ENCODE data around the gene VRK1.

DNA sequence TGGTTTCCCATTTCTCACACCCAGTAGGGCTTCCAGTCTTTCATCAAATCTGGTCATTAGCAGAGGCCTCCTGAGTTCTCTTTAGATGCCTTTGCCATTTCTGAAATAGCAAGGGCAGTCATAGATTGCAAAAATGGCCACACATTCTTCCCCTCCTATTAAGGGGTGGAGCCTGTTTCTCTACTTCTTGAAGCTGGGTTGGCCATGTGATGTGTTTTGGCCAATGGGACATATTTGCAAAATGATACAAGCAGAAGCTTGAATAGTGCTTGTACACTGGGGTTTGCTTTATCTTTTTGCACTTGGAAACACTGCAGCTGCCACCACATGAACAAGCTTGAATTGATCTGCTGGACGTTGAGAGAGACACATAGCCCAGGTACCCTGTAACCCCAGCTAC is 109.3 kb downstream of the VRK1 start:
- TF ChIP-seq, protein P1, sequence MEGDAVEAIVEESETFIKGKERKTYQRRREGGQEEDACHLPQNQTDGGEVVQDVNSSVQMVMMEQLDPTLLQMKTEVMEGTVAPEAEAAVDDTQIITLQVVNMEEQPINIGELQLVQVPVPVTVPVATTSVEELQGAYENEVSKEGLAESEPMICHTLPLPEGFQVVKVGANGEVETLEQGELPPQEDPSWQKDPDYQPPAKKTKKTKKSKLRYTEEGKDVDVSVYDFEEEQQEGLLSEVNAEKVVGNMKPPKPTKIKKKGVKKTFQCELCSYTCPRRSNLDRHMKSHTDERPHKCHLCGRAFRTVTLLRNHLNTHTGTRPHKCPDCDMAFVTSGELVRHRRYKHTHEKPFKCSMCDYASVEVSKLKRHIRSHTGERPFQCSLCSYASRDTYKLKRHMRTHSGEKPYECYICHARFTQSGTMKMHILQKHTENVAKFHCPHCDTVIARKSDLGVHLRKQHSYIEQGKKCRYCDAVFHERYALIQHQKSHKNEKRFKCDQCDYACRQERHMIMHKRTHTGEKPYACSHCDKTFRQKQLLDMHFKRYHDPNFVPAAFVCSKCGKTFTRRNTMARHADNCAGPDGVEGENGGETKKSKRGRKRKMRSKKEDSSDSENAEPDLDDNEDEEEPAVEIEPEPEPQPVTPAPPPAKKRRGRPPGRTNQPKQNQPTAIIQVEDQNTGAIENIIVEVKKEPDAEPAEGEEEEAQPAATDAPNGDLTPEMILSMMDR (conservative IDR thresholded peaks at IDR 0.05; ENCODE audit: low read length), result no peak
- no peak for TF ChIP-seq EZH2phosphoT487 (IDR thresholded peaks at IDR 0.05; ENCODE audit: borderline replicate concordance)

Data from Loucy (cell line).